HG03175 (cell line): ENCODE results near the gene PTPN20.
"Not testable (repeated sequence)": the region's sequence is repeated elsewhere in the genome, so short reads cannot be mapped to it uniquely, and the experiment has no call there.

ENCODE experiments used
- ATAC-seq: cut with Tn5 transposase; IDR thresholded peaks from one replicate; pipeline ENCODE4 v1.9.1; 2021; ENCODE audit warnings: mild to moderate bottlenecking, moderate library complexity; ENCODE audit not compliant: unreplicated experiment

Gene PTPN20, protein sequence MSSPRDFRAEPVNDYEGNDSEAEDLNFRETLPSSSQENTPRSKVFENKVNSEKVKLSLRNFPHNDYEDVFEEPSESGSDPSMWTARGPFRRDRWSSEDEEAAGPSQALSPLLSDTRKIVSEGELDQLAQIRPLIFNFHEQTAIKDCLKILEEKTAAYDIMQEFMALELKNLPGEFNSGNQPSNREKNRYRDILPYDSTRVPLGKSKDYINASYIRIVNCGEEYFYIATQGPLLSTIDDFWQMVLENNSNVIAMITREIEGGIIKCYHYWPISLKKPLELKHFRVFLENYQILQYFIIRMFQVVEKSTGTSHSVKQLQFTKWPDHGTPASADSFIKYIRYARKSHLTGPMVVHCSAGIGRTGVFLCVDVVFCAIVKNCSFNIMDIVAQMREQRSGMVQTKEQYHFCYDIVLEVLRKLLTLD

DNA sequence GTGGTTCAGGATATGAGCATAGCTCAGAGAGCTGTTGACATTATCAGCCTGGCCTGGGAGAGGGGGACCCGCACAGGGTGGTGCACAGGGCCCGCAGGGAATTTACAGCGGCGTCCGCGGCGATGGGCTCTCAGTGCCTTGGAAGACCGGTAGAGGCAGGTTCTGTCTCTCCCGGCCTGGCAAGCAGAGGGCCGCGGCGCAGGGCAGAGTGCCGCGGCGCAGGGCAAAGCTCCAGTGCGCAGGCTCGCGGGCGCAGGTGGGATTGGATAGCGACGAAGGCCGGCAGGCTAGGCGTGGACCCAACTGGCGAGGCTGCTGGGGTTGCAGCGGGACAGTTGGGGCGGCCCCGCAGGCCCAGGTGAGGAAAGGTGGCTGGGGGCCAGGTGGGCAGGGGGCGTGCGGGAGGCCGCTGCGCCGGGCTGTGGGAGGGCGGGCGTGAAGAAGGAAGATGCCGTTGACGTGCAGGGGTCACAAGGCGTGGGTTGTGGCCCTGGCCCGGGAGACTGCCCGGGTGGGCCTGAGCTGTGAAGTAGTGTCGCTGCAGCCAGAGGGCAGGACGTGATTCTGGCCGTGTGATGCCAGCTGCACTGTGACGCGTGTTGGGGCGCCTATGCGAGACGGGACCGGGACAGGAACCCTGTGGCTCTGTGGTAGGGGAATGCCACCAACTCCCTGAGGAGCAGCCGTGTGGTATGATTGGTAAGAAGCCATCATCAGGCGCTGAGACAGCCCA, at the start of gene PTPN20:
PTPN20 (plus strand) TSS at position 285 of the 733 bp plus-strand sequence. CDS start 21,072 bp downstream, outside the sequence.
- ATAC-seq = not testable (repeated sequence)

- not testable (repeated sequence) for ATAC-seq
Observed at GRCh38 chr10:46869716-46870115, 41.5 kb upstream of the PTPN20 start.

DNA sequence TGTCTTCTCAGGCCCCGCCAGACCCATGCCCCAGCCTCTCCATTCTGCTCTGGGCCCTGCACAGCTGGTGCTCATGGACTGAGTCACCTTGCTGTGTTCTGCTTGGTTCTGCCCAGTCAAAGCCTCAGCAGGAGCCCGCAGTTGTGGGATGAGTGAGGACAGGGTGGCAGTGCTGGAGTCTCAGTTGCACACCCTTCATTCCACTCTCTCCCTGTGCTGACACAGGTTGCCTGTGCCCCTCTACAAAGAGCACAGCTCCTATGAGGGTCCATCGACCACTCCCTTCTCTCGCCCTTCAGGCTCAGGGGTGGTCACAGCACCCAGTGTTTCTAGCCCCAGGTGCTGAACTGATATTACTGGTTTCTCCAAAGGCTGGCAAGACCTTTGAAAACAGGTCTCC, 39.6 kb upstream of the PTPN20 start:
- not testable (repeated sequence) for ATAC-seq

- not testable (repeated sequence) for ATAC-seq
Observed at GRCh38 chr10:46875304-46875703, 35.9 kb upstream of the PTPN20 start.

- not testable (repeated sequence) for ATAC-seq
Observed at GRCh38 chr10:46876773-46877172, 34.5 kb upstream of the PTPN20 start.

- ATAC-seq = not testable (repeated sequence)
Observed at GRCh38 chr10:46878761-46879160, 32.5 kb upstream of the PTPN20 start.

- ATAC-seq = not testable (repeated sequence)
Observed at GRCh38 chr10:46890813-46891611, 20.2 kb upstream of the PTPN20 start.

DNA sequence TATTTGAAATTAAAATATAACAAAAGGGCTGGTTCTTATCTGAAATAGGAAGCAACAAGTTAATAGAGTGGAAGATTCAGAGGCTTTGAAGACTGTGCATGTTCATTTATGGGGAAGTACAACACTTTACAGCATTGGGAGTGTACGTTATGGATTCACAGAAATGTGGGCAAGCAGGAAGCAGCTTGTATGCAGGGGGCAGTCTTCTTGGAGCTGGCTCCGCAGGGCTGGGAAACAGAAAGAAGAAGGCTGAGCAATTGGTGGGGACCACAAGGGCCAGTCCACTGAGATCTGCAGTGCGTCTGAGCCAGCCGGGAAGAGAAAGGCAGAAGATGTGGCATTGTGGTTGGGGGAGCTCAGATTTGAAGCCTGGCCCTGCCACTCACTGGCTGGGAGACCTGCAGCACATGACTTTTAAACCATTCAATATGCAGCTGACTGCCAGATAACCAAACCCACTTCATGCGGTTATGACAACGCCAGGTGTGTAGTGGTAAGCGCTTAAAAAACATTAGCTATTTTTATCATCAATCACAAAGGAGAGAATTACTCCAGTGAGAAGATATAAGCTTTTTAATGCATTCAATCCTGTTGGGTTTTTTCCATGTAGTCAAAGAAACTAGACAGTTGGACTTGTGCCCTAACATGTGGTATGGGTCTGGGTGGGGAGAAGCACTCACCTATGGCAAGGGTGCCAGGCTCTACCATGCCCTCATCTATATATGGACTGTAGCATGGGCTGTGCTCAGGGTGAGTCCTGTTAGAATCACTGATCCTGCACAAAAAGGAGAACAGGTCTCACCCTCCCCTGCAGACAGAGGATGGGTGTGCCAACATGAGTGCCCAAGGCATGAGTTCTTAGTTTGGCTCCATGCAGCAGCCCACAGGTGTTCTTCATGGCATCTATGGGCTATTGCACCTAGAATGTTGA, 14.2 kb upstream of the PTPN20 start:
- not testable (repeated sequence) for ATAC-seq

DNA sequence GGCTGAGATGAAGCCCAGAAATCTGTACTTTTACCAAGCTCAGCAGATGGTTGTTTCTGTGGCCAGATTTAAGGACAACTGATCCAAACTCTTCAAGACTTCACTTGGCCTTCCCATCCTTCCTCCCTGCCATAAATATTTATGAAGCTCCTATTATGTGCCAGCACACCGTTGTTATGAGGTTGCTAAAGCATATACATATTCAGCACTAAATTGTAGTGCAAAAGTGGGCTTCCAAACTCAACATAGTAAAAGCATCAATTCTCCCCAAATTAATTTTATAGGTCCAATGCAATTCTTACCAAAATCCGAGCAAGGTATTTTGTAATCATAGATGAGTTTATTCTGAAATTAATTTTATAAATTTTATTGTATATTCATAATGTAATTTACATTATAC, 10.0 kb upstream of the PTPN20 start:
- not testable (repeated sequence) for ATAC-seq

- not testable (repeated sequence) for ATAC-seq
Observed at GRCh38 chr10:46903874-46904273, 7.4 kb upstream of the PTPN20 start.

- ATAC-seq = not testable (repeated sequence)
Observed at GRCh38 chr10:46906359-46906758, 4.9 kb upstream of the PTPN20 start.

GRCh38 chr10:46907185-46908117, 3.8 kb upstream of the PTPN20 start:
- ATAC-seq = not testable (repeated sequence)

- ATAC-seq = not testable (repeated sequence)
Observed at GRCh38 chr10:46922498-46922897, 11.3 kb downstream of the PTPN20 start.

DNA sequence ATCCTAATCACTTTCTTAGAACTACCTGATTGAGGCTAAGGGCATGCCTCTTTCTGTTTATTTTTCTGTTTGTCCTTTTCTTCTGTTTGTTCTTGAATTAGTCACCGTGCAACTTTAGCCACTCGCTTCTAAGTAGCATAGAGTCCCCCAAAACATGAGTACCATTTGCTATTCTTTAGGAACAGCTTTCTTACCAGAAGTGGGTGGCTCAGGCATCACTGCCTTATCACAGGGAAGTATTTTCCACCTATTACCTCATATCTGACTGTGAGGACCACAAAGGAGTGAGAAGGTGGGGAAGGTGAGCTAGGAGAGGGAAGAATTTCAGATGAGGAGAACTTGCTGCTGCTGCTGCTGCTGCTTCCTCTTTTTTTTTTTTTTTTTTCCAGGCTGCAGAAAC, 13.9 kb downstream of the PTPN20 start:
- not testable (repeated sequence) for ATAC-seq

DNA sequence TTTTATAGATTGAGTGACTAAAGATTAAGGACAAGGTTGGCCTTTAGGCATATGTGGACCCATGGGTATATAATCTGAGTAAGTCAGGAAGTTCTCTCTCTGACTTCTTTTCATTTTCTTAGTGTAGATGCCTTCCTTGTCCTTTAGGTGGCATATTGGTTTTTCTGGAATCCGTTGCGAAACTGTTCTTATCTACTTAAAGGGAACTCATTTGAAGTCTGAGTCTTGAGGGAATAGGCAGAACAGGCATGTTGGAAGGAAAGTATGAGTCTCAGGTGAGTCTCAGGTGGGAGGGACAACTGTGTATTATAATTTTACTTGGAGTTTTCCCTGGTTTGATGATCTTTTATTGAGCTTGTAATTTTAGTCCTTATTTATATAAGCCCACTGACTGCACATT, 14.6 kb downstream of the PTPN20 start:
- ATAC-seq = not testable (repeated sequence)

- not testable (repeated sequence) for ATAC-seq
Observed at GRCh38 chr10:46928810-46929209, 17.6 kb downstream of the PTPN20 start.

- ATAC-seq = not testable (repeated sequence)
Observed at GRCh38 chr10:46932383-46932782, 21.2 kb downstream of the PTPN20 start.

GRCh38 chr10:46941091-46941490, 29.9 kb downstream of the PTPN20 start:
- not testable (repeated sequence) for ATAC-seq
